ENCODE results near the gene PIN4. TPM values are rescaled to one million over a fixed set of nuclear protein-coding genes. Genes with fewer than 3 reads are reported as not detected.

PIN4 gene
- polyA plus RNA-seq, 1 of the 3 experiments (the other 2 are of a cell fraction) = 29.8 TPM

- Histone ChIP-seq H3F3A (replicated peaks; ENCODE audit: insufficient read depth) (peaks cover 10% of the 10 kb centered on the region), H3K9me2 (no peaks in the 10 kb centered on the region), H3K9me3 (no peaks in the 10 kb centered on the region), H3K4me3 (ENCODE audit: low read depth in 2 of 2, low read length in 1 of 2) (no peak overlapping the region), H3K27ac (ENCODE audit: low read depth in 2 of 2, low read length in 1 of 2) (peak overlapping the region in 1 of 2 experiments; percentile 34; a peak in 2 of 4 replicates), H3K4me2 (no peak overlapping the region), H4K20me1 (ENCODE audit: insufficient read depth) (no peaks in the 10 kb centered on the region), H3K9ac (no peak overlapping the region), H2AFZ (ENCODE audit: low read depth) (peak overlapping the region; percentile 64), H3K27me3 (ENCODE audit: insufficient read depth) (no peaks in the 10 kb centered on the region), H3K4me1 (ENCODE audit: control insufficient read depth in 1 of 2, insufficient read depth in 2 of 2, low read depth in 1 of 2, low read length in 1 of 2) (peaks cover 4% of the 10 kb centered on the region in 2 experiments; a peak in 2 of 4 replicates), H3K36me3 (replicated peaks in 1 of 2; ENCODE audit: control insufficient read depth in 1 of 2, insufficient read depth in 2 of 2, low read length in 1 of 2) (no peaks in the 10 kb centered on the region), H3K79me2 (ENCODE audit: insufficient read depth) (peaks cover 3% of the 10 kb centered on the region; the same call in 1 of the 2 replicates)
- ChIA-PET CTCF (interaction anchor here (0.7 to 3.1 kb wide), 3 partner anchors 11 to 33 kb away, joined by 3 to 14 read pairs (median 3); partner anchors contain the start of gene RPS4X), POLR2A (interaction anchor here (0.6 kb wide), 1 partner anchor 1726 kb away, joined by 3 read pairs; no protein-coding TSS in a partner anchor)
- no peak for DNase-seq
- 25% methylated on average over 3 of the region's 3 CpGs for WGBS (ENCODE audit: low lambda C conversion rate)
- TF ChIP-seq USF2 (IDR thresholded peaks at IDR 0.05; ENCODE audit: borderline replicate concordance, low read depth, low read length) = no peak
- peak; percentile 12; the same call in 1 of the 2 replicates for TF ChIP-seq JUND (IDR thresholded peaks at IDR 0.05)
- TF ChIP-seq TEAD4 (IDR thresholded peaks at IDR 0.05; ENCODE audit: borderline replicate concordance, insufficient read depth) = no peak
- TF ChIP-seq SMC3 (IDR thresholded peaks at IDR 0.05; ENCODE audit: low read depth, low read length) = no peak
- TF ChIP-seq FOXM1 (IDR thresholded peaks at IDR 0.05; ENCODE audit: low read depth) = no peak
- TF ChIP-seq MXI1 (IDR thresholded peaks at IDR 0.05; ENCODE audit: low read depth, low read length) = no peak
- TF ChIP-seq RFX5 (IDR thresholded peaks at IDR 0.05; ENCODE audit: low read length) = no peak
- TF ChIP-seq FOSL2 (IDR thresholded peaks at IDR 0.05; ENCODE audit: borderline replicate concordance, low read depth) = peak; percentile 31; the same call in 1 of the 2 replicates
Measured at GRCh38 chrX:72243472-72243871, 61.9 kb downstream of the PIN4 start.

- H3K4me2 ChIP-seq = no peak overlapping the region
- peaks cover 2 to 4% of the 10 kb centered on the region in 2 experiments; a peak in 2 of 4 replicates for H3K4me1 ChIP-seq (ENCODE audit: control insufficient read depth in 1 of 2, insufficient read depth in 2 of 2, low read depth in 1 of 2, low read length in 1 of 2)
- peaks cover 7% of the 10 kb centered on the region for H3F3A ChIP-seq (replicated peaks; ENCODE audit: insufficient read depth)
- no peaks in the 10 kb centered on the region for H3K79me2 ChIP-seq (ENCODE audit: insufficient read depth)
- POLR2A ChIA-PET = interaction anchor here (1.3 kb wide), 1 partner anchor 32 kb away, joined by 3 read pairs; the partner anchor contains the start of gene RPS4X
- peak overlapping the region; percentile 53; the same call in 1 of the 2 replicates for H2AFZ ChIP-seq (ENCODE audit: low read depth)
- peak; percentile 79 for DNase-seq
- no peak overlapping the region for H3K27ac ChIP-seq (ENCODE audit: low read depth in 2 of 2, low read length in 1 of 2)
- no peaks in the 10 kb centered on the region for H3K36me3 ChIP-seq (replicated peaks in 1 of 2; ENCODE audit: control insufficient read depth in 1 of 2, insufficient read depth in 2 of 2, low read length in 1 of 2)
- H3K27me3 ChIP-seq (ENCODE audit: insufficient read depth) = no peaks in the 10 kb centered on the region
- H3K9me3 ChIP-seq = no peaks in the 10 kb centered on the region
- peak overlapping the region in 1 of 2 experiments; percentile 34; a peak in 1 of 4 replicates for H3K4me3 ChIP-seq (ENCODE audit: low read depth in 2 of 2, low read length in 1 of 2)
- no peaks in the 10 kb centered on the region for H4K20me1 ChIP-seq (ENCODE audit: insufficient read depth)
- 100% methylated on average over 3 of the region's 3 CpGs for WGBS (ENCODE audit: low lambda C conversion rate)
- CTCF ChIA-PET = interaction anchor here (0.6 to 3.1 kb wide), 19 partner anchors 9 to 467 kb away, joined by 3 to 22 read pairs (median 3); partner anchors contain the start of gene RPS4X
- H3K9me2 ChIP-seq = no peaks in the 10 kb centered on the region
- no peak overlapping the region for H3K9ac ChIP-seq
- TF ChIP-seq GATA2 (CRISPR knock-in tag; IDR thresholded peaks at IDR 0.05) (no peak), YY1 (IDR thresholded peaks at IDR 0.05; ENCODE audit: low read depth) (no peak), USF1 (IDR thresholded peaks at IDR 0.05; ENCODE audit: borderline replicate concordance, low read depth) (no peak), PBX3 (IDR thresholded peaks at IDR 0.05) (no peak), GABPA (IDR thresholded peaks at IDR 0.05; ENCODE audit: low read depth) (no peak), TEAD4 (IDR thresholded peaks at IDR 0.05; ENCODE audit: borderline replicate concordance, insufficient read depth) (no peak), MEF2A (IDR thresholded peaks at IDR 0.05; ENCODE audit: borderline replicate concordance, low read depth) (no peak), FOXJ3 (CRISPR knock-in tag; IDR thresholded peaks at IDR 0.05) (no peak), ELF1 (IDR thresholded peaks at IDR 0.05) (no peak), SMC3 (IDR thresholded peaks at IDR 0.05; ENCODE audit: low read depth, low read length) (peak; percentile 73), RXRA (IDR thresholded peaks at IDR 0.05; ENCODE audit: borderline replicate concordance, low read depth) (no peak), RAD21 (IDR thresholded peaks at IDR 0.05; ENCODE audit: low read length) (peak; percentile 84), FOSL2 (IDR thresholded peaks at IDR 0.05; ENCODE audit: borderline replicate concordance, low read depth) (no peak), MXI1 (IDR thresholded peaks at IDR 0.05; ENCODE audit: low read depth, low read length) (no peak), CTCF (IDR thresholded peaks at IDR 0.05) (peak; percentile 86), CHD2 (IDR thresholded peaks at IDR 0.05; ENCODE audit: low read length, partially characterized antibody) (no peak)
Measured at GRCh38 chrX:72245461-72246089, 64.0 kb downstream of the PIN4 start.
